GM21367 (cell line): ENCODE measurements around the gene POLR2L.

Experiments used
- ATAC-seq: cut with Tn5 transposase; IDR thresholded peaks from one replicate; pipeline ENCODE4 v1.9.1; 2021; ENCODE audit not compliant: unreplicated experiment

Gene POLR2L

DNA sequence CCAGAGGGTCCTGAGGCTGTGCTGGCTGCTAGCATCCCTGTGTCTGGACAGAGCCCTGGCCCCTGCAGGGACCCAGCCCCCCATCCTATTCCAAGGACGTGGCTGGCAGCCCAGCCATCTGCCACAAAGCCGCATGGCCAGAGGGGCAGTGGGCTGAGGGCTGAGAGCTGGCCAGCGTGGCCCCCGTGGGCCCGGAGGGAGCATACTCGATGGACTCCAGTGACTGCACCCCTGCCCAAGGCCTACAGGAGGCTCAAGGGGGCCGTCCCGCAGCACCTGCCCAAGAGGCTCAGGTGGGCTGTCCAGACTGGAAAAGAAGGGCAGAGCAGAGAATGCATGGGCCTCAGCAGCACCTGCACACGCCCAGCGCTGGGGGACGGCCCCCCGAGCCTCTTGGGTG, 13.5 kb upstream of the POLR2L start:
- ATAC-seq: no peak

DNA sequence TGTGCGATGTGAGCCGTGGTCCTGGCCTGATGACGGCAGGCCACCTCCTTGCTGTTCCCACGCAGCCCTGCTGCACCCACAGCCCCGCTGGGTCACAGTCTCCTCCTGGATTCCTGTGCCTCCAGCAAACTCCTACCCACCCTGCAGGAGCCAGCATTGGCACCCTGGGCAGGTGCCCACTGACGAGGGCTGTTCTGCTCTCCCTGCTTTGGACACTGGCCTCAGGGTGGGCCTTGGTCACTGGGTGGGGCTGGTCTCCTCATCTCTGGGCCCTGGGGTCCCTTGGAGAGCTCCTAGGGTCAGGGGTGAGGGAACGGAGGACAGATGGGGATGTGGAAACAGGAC, 13.0 kb upstream of the POLR2L start:
- ATAC-seq: no peak

GRCh38 chr11:854601-855329, 12.4 kb upstream of the POLR2L start:
- ATAC-seq: no peak

DNA sequence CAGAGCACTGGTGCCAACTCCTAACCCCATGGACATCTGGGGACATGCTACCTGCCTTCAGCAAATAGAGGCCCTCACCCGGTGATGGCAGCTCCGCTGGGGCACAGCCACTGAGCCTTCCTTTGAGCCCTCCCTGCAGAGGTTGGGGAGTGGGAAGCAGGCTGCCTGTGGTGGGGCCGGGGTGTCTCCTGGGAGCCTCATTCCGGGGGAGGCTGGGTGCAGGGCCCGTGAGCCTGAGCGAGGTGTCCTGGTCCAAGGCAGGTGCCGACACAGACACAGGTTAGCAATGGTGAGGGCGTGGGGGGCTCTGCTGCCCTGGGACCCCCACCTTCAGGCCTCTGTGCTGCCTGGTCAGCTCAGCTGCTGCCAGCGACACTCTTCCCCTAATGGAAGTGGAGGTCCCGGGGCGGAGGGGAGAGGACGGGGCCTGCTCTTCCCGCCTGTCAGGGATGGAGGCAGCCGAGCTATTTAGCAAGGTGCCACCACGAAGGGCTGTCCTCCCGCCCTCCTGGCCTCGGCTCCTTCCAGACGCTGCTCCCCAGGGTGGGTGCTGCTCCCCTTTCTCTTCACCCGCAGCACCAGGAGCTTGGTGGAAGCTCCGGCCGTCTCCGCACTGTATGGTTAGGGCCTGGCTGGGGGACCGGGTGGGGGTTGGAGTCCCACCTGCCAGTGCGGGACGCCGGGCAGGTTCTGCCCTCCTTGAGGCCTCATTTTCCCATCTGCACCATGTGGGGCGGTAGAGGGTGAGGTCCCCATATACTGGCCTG, 11.5 kb upstream of the POLR2L start:
- ATAC-seq: no peak

DNA sequence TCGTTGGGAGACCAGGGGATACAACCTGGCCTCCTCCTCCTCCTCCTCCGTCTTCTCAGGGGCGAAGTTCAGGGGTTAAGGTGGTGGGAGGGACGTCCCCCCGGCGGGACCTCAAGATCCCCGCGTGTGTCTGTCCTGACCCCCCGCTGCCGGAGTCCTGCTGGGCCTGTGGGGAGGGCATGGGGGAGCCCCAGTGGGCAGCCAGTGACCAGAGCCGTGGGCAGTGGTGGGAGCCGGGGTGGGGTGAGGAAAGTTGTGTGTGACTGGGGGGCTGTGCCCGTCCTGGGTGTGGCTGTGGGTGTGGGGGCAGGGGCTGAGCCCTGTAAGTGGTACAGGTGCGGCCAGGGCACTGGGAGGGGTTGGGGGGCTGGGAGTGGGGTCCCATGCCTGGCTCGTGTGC, 10.4 kb upstream of the POLR2L start:
- ATAC-seq: no peak

- no peak for ATAC-seq
Observed at GRCh38 chr11:850775-851763, 8.7 kb upstream of the POLR2L start.

DNA sequence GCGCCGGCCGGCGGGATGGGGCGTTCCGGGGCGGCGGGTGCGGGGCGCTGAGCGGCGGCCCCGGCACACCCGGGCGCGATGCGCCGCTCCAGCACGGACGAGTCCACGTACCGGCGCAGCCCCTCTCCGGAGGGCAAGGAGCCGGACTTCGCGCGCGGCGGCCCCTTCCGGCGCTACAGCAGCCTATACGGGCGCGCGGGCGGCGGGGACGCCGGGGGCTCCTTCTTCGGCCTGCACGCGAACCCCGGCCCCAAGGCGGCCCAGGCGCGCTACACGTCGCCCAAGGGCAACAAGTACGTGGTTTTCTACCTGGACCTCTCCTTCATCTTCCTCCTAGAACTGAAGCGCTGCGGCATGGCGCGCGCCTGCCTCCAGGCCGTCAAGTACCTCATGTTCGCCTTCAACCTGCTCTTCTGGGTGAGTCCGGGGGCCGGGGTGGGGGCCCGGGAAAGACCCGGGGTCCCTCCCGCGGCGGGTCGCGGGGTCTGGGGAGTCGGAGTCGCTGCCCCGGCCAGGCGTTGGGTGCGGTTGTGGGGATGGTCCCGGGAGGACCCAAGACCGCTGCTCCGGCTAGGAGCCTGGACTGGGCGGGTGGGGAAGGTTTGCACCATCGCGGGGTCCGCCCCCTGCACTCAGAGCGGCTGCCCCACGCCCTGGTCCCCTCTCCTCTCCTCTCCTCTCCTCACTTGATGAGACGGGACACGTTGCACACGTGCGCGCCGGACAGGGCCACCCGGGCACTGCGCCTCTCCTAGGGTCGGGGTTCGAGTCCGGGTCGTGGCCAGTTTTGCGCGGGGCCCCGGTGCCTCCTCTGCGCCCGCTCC, 7.8 kb upstream of the POLR2L start:
- no peak for ATAC-seq

- ATAC-seq: no peak
Observed at GRCh38 chr11:849104-849824, 6.9 kb upstream of the POLR2L start.

DNA sequence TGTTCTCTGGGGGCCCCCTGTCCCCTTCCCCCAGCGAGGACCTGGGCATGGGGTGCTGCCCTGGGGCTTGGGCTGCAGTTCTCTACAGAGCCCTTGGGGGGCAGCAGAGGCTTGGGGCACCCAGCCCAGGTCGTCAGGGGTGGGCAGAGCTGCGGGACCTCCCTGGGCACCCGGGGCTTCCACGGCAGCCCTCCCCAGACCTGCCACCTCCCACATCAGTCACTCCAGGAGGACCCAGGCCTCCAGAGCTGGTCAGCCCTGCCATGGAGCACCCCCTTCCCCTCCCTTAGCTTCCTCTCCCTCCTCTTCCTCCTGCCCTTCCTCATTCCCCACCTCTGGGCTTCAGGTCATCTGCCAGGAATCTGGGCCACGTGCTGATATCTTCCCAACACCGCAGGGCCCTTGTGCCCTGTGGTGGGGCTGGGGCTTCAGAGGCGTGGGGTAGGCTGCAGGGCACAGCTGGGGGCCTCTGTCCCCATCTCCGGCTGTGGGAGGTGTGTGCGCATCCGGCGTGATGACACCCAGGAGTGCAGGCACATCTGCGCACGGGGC, 6.1 kb upstream of the POLR2L start:
- ATAC-seq: no peak

DNA sequence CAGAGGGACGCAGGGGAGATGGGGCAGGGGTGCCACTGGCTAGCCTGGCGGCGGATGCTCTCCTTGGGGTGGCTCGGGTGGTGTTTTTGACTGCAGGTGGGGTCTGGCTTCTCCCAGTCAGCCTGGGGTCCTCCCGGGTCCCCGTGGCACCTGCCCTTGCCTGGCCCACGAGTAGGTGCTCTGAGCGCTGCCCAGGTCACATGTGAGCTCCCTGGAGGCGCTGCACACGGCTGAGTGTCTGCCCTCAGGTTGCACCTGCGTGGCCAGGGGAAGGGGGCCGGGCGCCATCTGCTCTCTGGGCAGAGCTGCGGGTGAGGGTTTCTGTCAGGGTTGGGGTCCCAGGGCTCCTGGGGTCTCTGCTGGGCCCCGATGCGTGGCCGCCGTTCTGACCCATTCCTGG, 5.5 kb upstream of the POLR2L start:
- ATAC-seq: no peak

DNA sequence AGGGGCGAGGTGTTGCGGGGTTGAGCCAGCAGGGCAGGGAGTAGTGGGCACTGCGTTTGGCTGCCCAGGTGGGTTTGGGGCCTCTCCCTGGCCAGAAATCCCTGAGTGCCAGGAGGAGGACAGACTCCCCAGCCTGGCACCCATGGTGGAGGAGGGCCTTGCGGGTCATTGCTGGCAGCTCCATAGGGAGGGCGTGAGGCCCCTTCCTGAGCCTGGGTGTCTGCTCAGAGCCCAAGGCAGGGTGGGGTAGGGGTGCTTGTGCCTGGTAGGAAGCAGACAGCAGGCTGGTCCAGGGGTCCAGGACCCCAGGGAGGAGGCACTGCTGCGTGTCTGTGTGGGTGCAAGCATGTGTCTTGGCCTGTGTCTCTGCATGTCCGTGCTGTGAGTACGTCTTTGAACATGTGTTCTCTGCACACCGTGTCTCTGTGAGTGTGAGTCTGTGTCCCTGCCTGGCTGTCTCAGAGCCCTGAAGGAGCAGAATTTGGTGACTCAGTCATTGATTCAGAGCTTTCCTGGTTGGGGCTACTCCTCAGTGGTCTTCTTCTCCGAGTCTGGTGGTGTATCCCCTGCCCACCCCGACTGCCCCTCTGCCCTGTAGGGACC, 4.3 kb upstream of the POLR2L start:
- no peak for ATAC-seq

DNA sequence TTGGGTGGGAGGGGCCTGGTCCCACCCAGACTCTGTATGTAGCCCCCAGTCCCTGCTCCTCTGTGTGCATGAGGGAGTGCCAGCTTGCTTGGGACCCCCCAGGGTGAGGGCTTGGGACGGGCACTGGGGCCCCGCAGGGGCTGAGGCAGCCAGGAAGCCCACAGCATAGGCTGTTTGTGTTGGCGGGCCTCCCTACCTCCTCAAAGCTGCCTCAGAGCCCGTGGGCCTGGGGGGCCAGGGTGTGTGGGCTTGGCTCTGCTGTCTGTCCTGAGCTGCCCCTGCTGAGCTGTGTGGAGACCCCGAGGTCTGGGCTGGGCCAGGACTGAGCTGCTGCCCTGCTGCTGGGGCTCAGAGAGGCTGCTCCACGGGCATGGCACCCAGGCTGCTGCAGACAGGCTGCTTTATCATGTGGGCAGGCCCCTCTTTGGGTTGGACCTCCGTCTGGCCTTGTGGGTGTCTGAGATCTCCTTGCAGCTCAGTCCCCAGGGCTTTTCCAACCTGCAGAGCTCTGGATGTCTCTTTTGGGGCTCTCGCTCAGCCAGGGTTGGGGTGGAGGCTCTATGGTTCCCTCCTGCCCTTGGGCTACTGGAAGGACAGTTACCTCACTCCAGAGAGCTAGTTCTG, 3.7 kb upstream of the POLR2L start:
- ATAC-seq: no peak

GRCh38 chr11:844693-845644, 2.6 kb upstream of the POLR2L start:
- ATAC-seq: no peak

- ATAC-seq: no peak
Observed at GRCh38 chr11:843818-844692, 1.7 kb upstream of the POLR2L start.

GRCh38 chr11:843086-843734, 881 bp upstream of the POLR2L start:
- no peak for ATAC-seq

DNA sequence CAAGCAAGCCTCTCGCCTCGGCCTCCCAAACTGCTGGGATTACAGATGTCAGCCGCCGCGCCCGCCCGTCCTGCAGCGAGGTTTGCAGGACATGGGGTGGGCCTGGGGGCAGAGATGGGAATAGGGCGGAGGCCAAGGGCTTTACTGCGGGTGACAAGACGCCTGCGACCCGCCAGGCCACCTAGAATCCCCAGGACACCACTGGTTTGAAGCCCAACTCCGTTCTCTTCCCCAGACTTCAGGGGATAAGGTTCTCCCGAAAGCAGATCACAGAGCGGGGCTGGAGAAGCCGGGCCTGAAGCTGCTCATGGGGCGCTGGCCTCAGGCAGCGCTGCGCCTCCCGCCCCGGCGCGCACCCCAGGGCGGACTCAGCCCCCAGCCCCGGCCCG, 354 bp downstream of the POLR2L start:
- peak; percentile 12 for ATAC-seq
